Effector memory CD8-positive, alpha-beta T cell (primary cell): ENCODE data around the gene NECTIN4.

Experiments used
- ATAC-seq: fragments of 150-1000 bp; cut with Tn5 transposase; replicated peaks from 2 replicates; pipeline ENCODE4 v1.10.0; 2021; ENCODE audit warnings: mild to moderate bottlenecking, moderate library complexity
- DNase-seq, 3 experiments: peaks; one replicate each; pipeline ENCODE4 v3.0.0; 2021
- H3K27ac Mint-ChIP-seq, 2 donors: one replicate each; pipeline ENCODE4 v1.8.0; 2022; ENCODE audit warnings: mild to moderate bottlenecking in 2 of 2, mixed read lengths in 2 of 2, moderate library complexity in 2 of 2
- H3K27me3 Mint-ChIP-seq, 2 donors: one replicate each; pipeline ENCODE4 v1.8.0; 2022; ENCODE audit warnings: mixed read lengths in 2 of 2
- H3K36me3 Mint-ChIP-seq: one replicate; pipeline ENCODE4 v1.8.0; 2022; ENCODE audit warnings: mild to moderate bottlenecking, moderate library complexity, mixed read lengths; ENCODE audit not compliant: insufficient read depth
- H3K4me1 Mint-ChIP-seq, 2 donors: one replicate each; pipeline ENCODE4 v1.8.0; 2022; ENCODE audit warnings: low read depth in 2 of 2, mixed read lengths in 2 of 2
- H3K4me3 Mint-ChIP-seq, 2 donors: one replicate each; pipeline ENCODE4 v1.8.0; 2022; ENCODE audit warnings: mild to moderate bottlenecking in 2 of 2, mixed read lengths in 2 of 2, moderate library complexity in 2 of 2
- H3K9me3 Mint-ChIP-seq, 2 donors: one replicate each; pipeline ENCODE4 v1.8.0; 2022; ENCODE audit warnings: mixed read lengths in 2 of 2
- total RNA-seq, 9 experiments: gene quantifications; one replicate each; lab custom pipeline; 2026; lab: John Stamatoyannopoulos, UW

NECTIN4 gene
- 0 to 1.6 (median 0.13) reads per million in 9 experiments for total RNA-seq

- Mint-ChIP-seq H3K36me3 (no peaks in the 10 kb centered on the region), H3K27me3 (peaks cover 6 to 11% of the 10 kb centered on the region in 2 donors), H3K4me1 (peaks cover 0 to 2% of the 10 kb centered on the region in 2 donors), H3K9me3 (no peaks in the 10 kb centered on the region), H3K27ac (no peak within 1 kb of the TSS), H3K4me3 (no peak within 1 kb of the TSS)
- DNase-seq (no peak), ATAC-seq (no peak)
Measured at GRCh38 chr1:161089251-161089924, at the start of gene NECTIN4. TSS of gene NECTIN4 (minus strand) at chr1:161089558. CDS start at chr1:161089296, 262 bp downstream.

DNA sequence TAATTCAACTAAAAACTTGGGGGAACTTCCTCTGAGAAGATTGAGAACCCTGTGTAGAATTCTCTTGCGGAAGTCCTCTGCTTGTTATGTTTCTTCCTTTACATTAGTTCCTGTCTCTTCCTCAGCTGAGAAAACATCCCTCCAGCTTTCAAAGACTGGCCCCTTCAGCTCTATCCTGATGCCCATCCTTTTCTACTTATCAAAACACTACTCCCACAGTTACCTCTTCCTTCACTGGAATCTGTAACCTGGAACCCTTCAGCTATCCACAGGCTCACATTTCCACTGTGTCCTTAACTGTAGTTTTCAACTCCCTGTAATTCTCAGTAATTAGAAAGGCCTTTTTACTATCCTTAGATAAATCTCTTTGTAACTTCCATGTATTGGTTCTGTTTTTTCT, 49.1 kb upstream of the NECTIN4 start:
- H3K9me3 Mint-ChIP-seq, result no peaks in the 10 kb centered on the region
- H3K27ac Mint-ChIP-seq, result peak overlapping the region; percentile 6 to 32
- no peaks in the 10 kb centered on the region for H3K27me3 Mint-ChIP-seq
- ATAC-seq (no peak), DNase-seq (no peak)
- peaks cover 0 to 8% of the 10 kb centered on the region in 2 donors for H3K4me1 Mint-ChIP-seq
- no peaks in the 10 kb centered on the region for H3K36me3 Mint-ChIP-seq
- no peak overlapping the region for H3K4me3 Mint-ChIP-seq

- no peaks in the 10 kb centered on the region for H3K36me3 Mint-ChIP-seq
- ATAC-seq (no peak), DNase-seq (no peak)
- H3K27ac Mint-ChIP-seq, result no peak overlapping the region
- no peaks in the 10 kb centered on the region for H3K27me3 Mint-ChIP-seq
- no peak overlapping the region for H3K4me3 Mint-ChIP-seq
- H3K9me3 Mint-ChIP-seq, result no peaks in the 10 kb centered on the region
- H3K4me1 Mint-ChIP-seq, result peaks cover 0 to 8% of the 10 kb centered on the region in 2 donors
Measured at GRCh38 chr1:161137881-161138280, 48.5 kb upstream of the NECTIN4 start.

- DNase-seq (no peak), ATAC-seq (peak; percentile 0)
- Mint-ChIP-seq H3K9me3 (no peaks in the 10 kb centered on the region), H3K27me3 (no peaks in the 10 kb centered on the region), H3K4me1 (peaks cover 17 to 32% of the 10 kb centered on the region in 2 donors), H3K4me3 (no peak overlapping the region), H3K27ac (no peak overlapping the region), H3K36me3 (peaks cover 15% of the 10 kb centered on the region)
Measured at GRCh38 chr1:161133220-161133740, 43.9 kb upstream of the NECTIN4 start.

DNA sequence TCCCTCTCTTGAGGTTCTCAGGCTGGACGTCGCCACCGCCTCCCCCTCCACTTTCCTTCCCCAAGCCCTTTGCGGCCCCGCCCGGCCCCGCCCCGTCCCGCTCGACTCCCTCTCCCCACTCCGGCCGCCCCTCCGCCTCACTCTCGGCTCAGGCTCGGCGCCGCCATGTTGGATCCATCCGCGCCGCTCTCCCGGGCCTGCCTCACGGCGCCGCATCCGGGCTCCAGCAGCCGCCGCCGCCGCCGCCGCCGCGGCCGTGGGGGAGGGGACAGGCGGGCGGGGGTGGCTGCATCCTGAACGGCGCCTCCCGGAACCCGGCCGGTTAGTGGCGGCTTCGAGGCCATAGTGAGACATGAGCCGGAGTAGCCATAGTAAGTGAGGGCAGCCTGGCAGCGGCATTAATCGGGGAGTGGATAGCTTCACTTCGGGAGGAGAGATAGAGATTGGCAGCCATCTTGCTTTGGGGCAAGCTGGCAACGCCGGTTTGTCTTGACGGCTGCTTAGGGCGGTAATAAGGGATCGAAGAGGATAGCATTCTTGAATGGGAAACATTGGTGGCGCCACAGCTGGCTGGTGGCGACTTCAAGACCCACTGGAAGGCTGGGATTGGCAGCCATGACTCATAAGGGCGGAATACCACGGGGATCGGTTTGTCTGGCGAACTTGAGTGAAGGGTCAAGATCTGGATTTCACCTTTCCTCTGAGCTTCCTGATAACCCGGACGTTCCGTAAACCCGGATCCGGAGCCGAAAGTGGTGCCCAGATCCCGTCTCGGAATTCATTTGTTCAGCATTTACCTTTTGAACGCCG, 43.3 kb upstream of the NECTIN4 start, which contains the start of gene DEDD:
Gene DEDD, minus strand, starts transcription at position 258 of the 810 bp plus-strand sequence. CDS start 8,205 bp downstream, outside the sequence.
- Mint-ChIP-seq H3K27ac (no peak within 1 kb of the TSS), H3K27me3 (no peaks in the 10 kb centered on the region), H3K9me3 (no peaks in the 10 kb centered on the region), H3K4me3 (no peak within 1 kb of the TSS), H3K4me1 (peaks cover 18 to 39% of the 10 kb centered on the region in 2 donors), H3K36me3 (peaks cover 18% of the 10 kb centered on the region)
- ATAC-seq, result peak; percentile 95
- DNase-seq, result peak; percentile 83 to 85 (median 84)

- Mint-ChIP-seq H3K27me3 (no peaks in the 10 kb centered on the region), H3K4me1 (peaks cover 24 to 48% of the 10 kb centered on the region in 2 donors), H3K4me3 (no peak overlapping the region), H3K36me3 (peaks cover 26% of the 10 kb centered on the region), H3K27ac (no peak overlapping the region), H3K9me3 (no peaks in the 10 kb centered on the region)
- ATAC-seq (peak; percentile 1), DNase-seq (peak in 1 of 3 experiments; percentile 26)
Measured at GRCh38 chr1:161131523-161132409, 42.4 kb upstream of the NECTIN4 start.

DNA sequence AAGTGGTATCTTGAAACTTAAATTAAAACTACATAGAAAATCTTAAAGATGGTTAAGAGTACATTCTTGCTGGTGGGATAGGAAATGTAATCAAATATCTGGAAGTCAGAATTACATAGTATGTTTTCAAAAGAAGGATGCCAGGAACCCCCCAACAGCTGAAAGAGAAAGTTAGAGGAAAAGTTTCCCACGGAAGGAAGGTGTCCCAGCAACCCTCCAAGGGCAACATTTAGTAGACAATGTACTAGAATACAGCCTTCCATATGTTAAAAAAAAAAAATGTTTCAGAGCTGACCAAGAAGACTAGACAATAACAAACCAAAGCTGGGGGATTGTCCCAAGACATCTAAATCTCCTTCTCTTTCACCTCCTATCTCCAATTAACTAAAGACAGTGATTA, 40.9 kb upstream of the NECTIN4 start:
- Mint-ChIP-seq H3K36me3 (peaks cover 35% of the 10 kb centered on the region), H3K27me3 (no peaks in the 10 kb centered on the region), H3K27ac (peak overlapping the region in 1 of 2 donors; percentile 2), H3K9me3 (no peaks in the 10 kb centered on the region), H3K4me3 (peak overlapping the region in 1 of 2 donors; percentile 11), H3K4me1 (peaks cover 31 to 55% of the 10 kb centered on the region in 2 donors)
- no peak for DNase-seq
- ATAC-seq, result no peak

DNA sequence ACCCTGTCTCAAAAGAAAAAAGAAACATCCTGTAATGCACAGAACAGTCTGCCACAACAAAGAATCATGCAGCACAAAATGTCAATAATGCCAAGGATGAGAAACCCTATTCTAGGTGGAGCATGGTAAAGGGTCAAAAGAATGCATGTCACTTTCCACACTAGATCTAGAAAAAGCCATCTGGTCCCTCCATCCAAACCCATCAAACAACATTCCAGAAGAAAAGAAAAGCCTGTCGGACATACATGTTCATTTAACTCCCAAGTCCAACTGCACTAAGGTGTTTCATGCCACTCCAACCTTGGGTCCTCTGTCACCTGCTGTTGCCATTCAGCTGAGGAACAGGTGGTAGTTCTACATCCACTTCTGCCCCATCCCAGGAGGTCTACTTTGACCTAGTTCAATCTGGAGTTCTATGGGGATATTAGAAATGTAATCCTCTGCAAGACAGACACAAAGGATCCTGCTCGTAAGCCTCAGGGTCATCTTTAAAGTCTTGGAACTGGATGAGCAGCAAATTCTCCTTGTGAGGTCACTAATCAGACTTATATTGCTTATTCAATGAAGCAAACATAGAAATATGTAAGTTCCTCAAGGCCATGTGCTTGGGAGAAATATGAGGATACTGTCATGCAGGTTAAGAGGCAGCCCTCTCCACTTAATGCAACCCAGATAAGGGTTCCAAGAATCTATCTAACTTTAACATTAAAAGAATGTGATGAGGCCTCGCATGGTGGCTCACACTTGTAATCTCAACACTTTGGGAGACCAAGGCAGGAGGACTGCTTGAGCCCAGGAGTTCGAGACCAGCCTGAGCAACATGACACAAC, 39.4 kb upstream of the NECTIN4 start:
- Mint-ChIP-seq H3K9me3 (no peaks in the 10 kb centered on the region), H3K27me3 (no peaks in the 10 kb centered on the region), H3K4me1 (peaks cover 31 to 51% of the 10 kb centered on the region in 2 donors), H3K27ac (peak overlapping the region in 1 of 2 donors; percentile 50), H3K36me3 (peaks cover 43% of the 10 kb centered on the region), H3K4me3 (no peak overlapping the region)
- no peak for ATAC-seq
- DNase-seq, result no peak

GRCh38 chr1:161127649-161128048, 38.3 kb upstream of the NECTIN4 start:
- ATAC-seq (no peak), DNase-seq (no peak)
- no peaks in the 10 kb centered on the region for H3K27me3 Mint-ChIP-seq
- H3K4me3 Mint-ChIP-seq, result no peak overlapping the region
- H3K9me3 Mint-ChIP-seq, result no peaks in the 10 kb centered on the region
- H3K27ac Mint-ChIP-seq, result peak overlapping the region; percentile 31 to 56
- peaks cover 31 to 56% of the 10 kb centered on the region in 2 donors for H3K4me1 Mint-ChIP-seq
- H3K36me3 Mint-ChIP-seq, result peaks cover 55% of the 10 kb centered on the region

DNA sequence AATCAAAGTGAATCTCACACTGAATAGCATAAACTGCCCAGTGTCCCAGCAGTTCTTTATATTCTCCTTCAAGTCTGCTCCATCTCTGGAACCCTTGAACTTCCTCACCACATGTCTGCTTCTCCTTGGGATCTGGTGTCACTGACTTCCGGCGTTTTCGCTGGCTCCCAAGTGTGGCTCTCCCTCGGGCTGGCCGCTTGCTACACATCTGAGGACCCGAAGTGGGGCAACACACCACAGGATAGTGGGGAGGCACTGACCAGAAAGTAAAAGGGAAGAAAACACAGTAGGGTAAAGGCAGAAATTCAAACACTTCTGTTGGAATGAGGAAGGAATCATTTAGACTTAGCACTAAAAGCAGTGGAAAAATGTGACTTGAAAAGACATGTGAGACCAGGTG, 33.6 kb upstream of the NECTIN4 start:
- H3K36me3 Mint-ChIP-seq, result peaks cover 66% of the 10 kb centered on the region
- no peaks in the 10 kb centered on the region for H3K27me3 Mint-ChIP-seq
- no peak for ATAC-seq
- H3K9me3 Mint-ChIP-seq, result no peaks in the 10 kb centered on the region
- H3K4me1 Mint-ChIP-seq, result peaks cover 31 to 43% of the 10 kb centered on the region in 2 donors
- no peak for DNase-seq
- H3K4me3 Mint-ChIP-seq, result no peak overlapping the region
- peak overlapping the region in 1 of 2 donors; percentile 46 for H3K27ac Mint-ChIP-seq

- Mint-ChIP-seq H3K36me3 (peaks cover 64% of the 10 kb centered on the region), H3K4me1 (peaks cover 30 to 36% of the 10 kb centered on the region in 2 donors), H3K4me3 (no peak overlapping the region), H3K9me3 (no peaks in the 10 kb centered on the region), H3K27ac (peak overlapping the region in 1 of 2 donors; percentile 44), H3K27me3 (no peaks in the 10 kb centered on the region)
- DNase-seq, result no peak
- ATAC-seq, result no peak
Measured at GRCh38 chr1:161121834-161122233, 32.5 kb upstream of the NECTIN4 start.

DNA sequence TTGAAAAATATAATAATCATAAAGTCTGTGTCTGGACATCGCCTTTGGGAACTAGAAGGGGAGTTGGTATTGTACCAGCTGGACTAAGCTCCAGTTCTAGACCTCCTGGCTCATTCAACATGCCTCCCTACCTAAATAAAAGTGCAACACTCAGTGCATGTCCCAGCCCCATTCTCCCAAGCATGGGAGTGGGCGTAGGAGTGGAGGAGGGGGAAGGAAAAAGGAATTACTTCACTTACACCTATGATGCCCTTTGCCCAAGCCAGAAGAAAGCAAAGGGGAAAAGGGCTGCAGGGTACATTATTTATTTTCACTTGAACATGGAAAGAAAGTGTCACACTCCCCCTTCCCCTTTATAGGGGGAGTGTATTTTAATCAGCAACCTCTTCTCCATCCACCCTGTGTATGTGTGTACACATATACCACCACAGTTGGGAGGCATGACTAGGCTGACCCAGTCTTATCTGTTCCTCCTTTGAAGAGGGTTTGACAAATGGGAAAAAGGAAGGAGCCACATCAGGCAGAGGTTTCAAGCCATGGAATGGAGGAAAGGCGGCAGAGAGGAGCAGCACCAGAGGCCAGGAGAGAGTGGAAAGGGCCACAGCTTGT, 31.8 kb upstream of the NECTIN4 start:
- Mint-ChIP-seq H3K4me1 (peaks cover 30 to 37% of the 10 kb centered on the region in 2 donors), H3K4me3 (no peak overlapping the region), H3K27ac (peak overlapping the region in 1 of 2 donors; percentile 44), H3K27me3 (no peaks in the 10 kb centered on the region), H3K36me3 (peaks cover 59% of the 10 kb centered on the region), H3K9me3 (no peaks in the 10 kb centered on the region)
- ATAC-seq (no peak), DNase-seq (no peak)
